Neutrophil (primary cell): ENCODE results near the gene RXFP3.

Experiments
- H3K27ac ChIP-seq: fragments of 200-600 bp; sonication (generic); 2 replicates; pipeline ENCODE4 v1.5.1; 2016; ENCODE audit warnings: mild to moderate bottlenecking, moderate library complexity
- H3K27me3 ChIP-seq: fragments of 200-600 bp; sonication (generic); 2 replicates; pipeline ENCODE4 v1.6.0; 2016; ENCODE audit warnings: mild to moderate bottlenecking
- H3K36me3 ChIP-seq: fragments of 200-600 bp; sonication (generic); 2 replicates; pipeline ENCODE4 v1.5.1; 2017
- H3K4me1 ChIP-seq, 2 experiments: fragments of 200-600 bp in 1 of 2; sonication (generic) in 1 of 2; 1 replicate in 1 of 2; 2 replicates in 1 of 2; pipeline versions ENCODE4 v1.5.1 to v1.6.1; 2013 to 2016; ENCODE audit warnings: low read depth in 1 of 2, low read length in 1 of 2, mild to moderate bottlenecking in 1 of 2, moderate library complexity in 1 of 2; ENCODE audit not compliant: control insufficient read depth in 1 of 2, insufficient read depth in 1 of 2
- H3K4me3 ChIP-seq, 2 experiments: fragments of 200-600 bp in 1 of 2; sonication (generic) in 1 of 2; 1 replicate in 1 of 2; 2 replicates in 1 of 2; pipeline ENCODE4 v1.5.1; 2013 to 2016; ENCODE audit warnings: low read depth in 1 of 2, low read length in 1 of 2, mild to moderate bottlenecking in 1 of 2, moderate library complexity in 1 of 2
- H3K9me3 ChIP-seq: fragments of 200-600 bp; sonication (generic); 2 replicates; pipeline ENCODE4 v1.5.1; 2016
- TF ChIP-seq, protein P1 (sequence below): fragments of 200-600 bp; sonication (generic); IDR thresholded peaks from 2 replicates; pipeline ENCODE4 v1.5.1; 2016; ENCODE audit warnings: antibody characterized with exemption

The RXFP3 gene

DNA sequence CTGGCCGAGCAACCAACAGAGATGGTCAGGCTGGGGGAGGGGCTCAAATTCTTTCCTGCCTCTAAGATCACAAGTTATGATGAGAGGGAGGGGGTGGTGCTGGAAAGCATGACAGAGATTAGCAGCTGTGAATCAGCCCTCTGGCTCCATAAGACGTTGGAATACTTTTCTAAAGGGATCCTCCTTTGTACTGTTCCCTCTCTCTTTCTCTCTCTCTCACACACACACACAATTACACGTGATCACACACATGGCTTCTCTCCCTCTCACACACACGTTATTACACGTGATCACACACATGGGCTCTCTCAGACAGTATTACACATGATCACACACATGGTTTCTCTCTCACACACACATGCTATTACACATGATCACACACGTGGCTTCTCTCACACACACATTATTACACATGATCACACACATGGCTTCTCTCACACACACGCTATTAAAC is 48.5 kb downstream of the RXFP3 start, which contains the start of gene SLC45A2:
Gene SLC45A2 (minus strand): TSS at position 23 of the 454 bp plus-strand sequence. CDS start 110 bp downstream, outside the sequence.
- no peaks in the 10 kb centered on the region for H3K4me1 ChIP-seq
- H3K9me3 ChIP-seq: no peaks in the 10 kb centered on the region
- TF ChIP-seq, protein P1, sequence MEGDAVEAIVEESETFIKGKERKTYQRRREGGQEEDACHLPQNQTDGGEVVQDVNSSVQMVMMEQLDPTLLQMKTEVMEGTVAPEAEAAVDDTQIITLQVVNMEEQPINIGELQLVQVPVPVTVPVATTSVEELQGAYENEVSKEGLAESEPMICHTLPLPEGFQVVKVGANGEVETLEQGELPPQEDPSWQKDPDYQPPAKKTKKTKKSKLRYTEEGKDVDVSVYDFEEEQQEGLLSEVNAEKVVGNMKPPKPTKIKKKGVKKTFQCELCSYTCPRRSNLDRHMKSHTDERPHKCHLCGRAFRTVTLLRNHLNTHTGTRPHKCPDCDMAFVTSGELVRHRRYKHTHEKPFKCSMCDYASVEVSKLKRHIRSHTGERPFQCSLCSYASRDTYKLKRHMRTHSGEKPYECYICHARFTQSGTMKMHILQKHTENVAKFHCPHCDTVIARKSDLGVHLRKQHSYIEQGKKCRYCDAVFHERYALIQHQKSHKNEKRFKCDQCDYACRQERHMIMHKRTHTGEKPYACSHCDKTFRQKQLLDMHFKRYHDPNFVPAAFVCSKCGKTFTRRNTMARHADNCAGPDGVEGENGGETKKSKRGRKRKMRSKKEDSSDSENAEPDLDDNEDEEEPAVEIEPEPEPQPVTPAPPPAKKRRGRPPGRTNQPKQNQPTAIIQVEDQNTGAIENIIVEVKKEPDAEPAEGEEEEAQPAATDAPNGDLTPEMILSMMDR: no peak
- peaks cover 36% of the 10 kb centered on the region for H3K36me3 ChIP-seq
- H3K27ac ChIP-seq: no peak within 1 kb of the TSS
- H3K27me3 ChIP-seq: no peaks in the 10 kb centered on the region
- H3K4me3 ChIP-seq: no peak within 1 kb of the TSS

DNA sequence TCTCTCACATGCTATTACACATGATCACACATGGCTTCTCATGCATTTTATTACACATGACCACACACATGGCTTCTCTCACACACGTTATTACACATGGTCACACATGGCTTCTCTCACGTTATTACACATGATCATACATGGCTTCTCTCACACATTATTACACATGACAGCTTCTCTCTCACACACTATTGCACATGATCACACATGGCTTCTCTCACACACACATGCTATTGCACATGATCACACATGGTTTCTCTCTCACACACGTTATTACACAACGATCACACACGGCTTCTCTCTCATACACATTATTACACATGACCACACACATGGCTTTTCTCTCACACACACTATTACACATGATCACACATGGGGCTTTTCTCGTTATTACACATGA is 49.3 kb downstream of the RXFP3 start:
- H3K4me1 ChIP-seq: no peaks in the 10 kb centered on the region

More for the DNA sequence above, 49.3 kb downstream of the RXFP3 start:
- no peak overlapping the region for H3K27ac ChIP-seq
- TF ChIP-seq, protein P1: no peak
- no peaks in the 10 kb centered on the region for H3K27me3 ChIP-seq
- H3K36me3 ChIP-seq: peaks cover 36% of the 10 kb centered on the region
- H3K4me3 ChIP-seq: no peak overlapping the region
- no peaks in the 10 kb centered on the region for H3K9me3 ChIP-seq
